HFF-Myc (cell line): Measurements from ENCODE around the gene FAAP20.

ENCODE experiments used
- DNase-seq: peaks from one replicate; pipeline ENCODE4 v3.0.0-alpha.2; 2011; ENCODE audit warnings: low read depth; ENCODE audit errors: extremely low read depth
- H3K4me3 ChIP-seq: replicated peaks from 2 replicates; pipeline ENCODE4 v1.5.1; 2011; ENCODE audit warnings: low read depth, mild to moderate bottlenecking, control low read depth, low read length
- TF ChIP-seq, protein P1 (sequence below): IDR thresholded peaks from 2 replicates; pipeline ENCODE4 v1.5.1; 2012; ENCODE audit warnings: mild to moderate bottlenecking, low read depth, low read length, control low read depth; ENCODE audit errors: missing control alignments

Gene FAAP20

DNA sequence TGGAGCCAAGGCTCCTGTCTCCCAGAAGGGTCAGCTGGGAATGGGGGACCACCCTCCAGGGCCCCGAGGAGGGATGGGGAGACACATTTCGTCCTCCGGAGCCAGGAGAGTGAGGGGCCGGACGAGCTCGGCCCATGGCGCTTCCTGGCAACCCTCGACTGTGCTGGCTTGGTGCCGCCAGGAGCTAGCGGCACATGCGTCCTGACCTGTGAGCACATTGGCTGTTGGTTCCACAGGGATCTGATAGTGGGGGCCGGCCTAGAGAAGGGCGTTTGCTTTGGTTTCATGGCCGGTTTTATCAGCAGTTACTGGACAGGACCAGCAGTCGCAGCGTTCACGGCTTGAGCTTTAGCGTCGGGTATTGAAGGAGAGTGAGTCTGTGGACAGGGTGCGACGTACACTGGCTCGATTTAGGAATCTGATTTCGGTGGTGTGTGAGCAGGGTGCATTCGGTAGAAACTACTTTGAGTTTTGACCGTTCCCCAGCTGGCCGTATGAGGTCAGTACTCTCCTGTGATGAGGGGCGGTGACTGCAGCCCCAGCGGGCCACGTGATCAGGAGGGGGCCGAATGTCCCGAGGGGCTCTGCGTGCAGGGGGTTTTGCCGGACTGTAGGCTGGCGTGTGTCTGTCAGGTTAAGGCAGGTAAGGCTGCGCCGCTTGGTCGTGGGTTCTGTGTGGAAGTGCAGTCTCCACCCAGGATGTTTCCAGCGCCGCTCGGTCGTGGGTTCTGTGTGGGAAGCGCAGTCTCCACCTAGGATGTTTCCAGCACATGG is 18.7 kb downstream of the FAAP20 start:
- no peak overlapping the region for H3K4me3 ChIP-seq
- DNase-seq: no peak
- TF ChIP-seq, protein P1, sequence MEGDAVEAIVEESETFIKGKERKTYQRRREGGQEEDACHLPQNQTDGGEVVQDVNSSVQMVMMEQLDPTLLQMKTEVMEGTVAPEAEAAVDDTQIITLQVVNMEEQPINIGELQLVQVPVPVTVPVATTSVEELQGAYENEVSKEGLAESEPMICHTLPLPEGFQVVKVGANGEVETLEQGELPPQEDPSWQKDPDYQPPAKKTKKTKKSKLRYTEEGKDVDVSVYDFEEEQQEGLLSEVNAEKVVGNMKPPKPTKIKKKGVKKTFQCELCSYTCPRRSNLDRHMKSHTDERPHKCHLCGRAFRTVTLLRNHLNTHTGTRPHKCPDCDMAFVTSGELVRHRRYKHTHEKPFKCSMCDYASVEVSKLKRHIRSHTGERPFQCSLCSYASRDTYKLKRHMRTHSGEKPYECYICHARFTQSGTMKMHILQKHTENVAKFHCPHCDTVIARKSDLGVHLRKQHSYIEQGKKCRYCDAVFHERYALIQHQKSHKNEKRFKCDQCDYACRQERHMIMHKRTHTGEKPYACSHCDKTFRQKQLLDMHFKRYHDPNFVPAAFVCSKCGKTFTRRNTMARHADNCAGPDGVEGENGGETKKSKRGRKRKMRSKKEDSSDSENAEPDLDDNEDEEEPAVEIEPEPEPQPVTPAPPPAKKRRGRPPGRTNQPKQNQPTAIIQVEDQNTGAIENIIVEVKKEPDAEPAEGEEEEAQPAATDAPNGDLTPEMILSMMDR: no peak

DNA sequence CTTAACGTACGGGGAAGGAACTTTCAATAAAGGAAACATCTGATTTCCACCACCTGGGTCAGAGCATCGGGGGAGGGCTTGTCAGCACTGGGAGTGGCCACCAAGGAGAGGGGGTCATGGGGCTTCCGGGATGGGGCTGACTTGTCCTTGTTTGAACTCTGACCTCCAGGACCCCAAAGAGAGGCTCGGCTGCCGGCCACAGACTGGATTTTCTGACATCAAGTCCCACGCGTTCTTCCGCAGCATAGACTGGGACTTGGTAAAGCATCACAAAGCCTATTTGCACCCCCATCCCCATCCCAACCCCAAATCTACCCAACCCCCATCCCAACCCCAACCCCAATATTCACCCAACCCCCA is 19.5 kb downstream of the FAAP20 start:
- DNase-seq: no peak
- TF ChIP-seq, protein P1: no peak
- peak overlapping the region; percentile 42 for H3K4me3 ChIP-seq

DNA sequence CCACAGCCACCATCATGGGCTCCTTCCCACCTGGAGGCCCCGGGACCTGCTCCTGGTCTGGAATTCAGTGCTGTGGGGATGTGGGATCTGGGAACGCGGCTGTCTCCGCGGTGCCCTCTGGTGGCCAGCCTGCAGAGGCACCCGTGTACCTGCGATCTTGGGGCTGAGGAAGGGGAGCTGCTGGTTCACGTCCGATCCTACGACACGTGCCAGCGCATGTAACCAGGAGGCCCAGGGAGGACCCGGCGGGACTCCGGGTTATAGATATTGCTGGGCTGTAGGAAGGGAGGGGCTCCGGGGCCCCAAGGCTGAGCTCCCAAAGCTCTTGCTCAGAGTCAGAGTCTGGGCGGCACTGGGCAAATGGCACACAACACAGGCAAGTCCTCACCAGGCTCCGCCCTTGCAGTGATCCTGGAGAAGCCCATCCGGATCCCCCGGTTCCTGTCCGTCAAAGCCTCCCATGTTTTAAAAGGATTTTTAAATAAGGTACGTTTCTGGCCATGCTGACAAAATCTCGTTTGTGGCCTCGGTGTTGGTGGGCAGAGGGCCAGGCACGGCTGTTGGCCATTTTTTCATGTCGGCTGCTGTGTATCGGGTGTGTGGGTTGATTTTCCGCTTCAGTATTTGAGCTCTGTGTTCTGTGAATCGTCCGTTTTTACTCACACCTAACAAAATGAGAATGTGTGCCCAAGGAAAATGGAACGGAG is 20.1 kb downstream of the FAAP20 start:
- TF ChIP-seq, protein P1: peak; percentile 98
- no peak for DNase-seq
- peak overlapping the region; percentile 42 for H3K4me3 ChIP-seq

DNA sequence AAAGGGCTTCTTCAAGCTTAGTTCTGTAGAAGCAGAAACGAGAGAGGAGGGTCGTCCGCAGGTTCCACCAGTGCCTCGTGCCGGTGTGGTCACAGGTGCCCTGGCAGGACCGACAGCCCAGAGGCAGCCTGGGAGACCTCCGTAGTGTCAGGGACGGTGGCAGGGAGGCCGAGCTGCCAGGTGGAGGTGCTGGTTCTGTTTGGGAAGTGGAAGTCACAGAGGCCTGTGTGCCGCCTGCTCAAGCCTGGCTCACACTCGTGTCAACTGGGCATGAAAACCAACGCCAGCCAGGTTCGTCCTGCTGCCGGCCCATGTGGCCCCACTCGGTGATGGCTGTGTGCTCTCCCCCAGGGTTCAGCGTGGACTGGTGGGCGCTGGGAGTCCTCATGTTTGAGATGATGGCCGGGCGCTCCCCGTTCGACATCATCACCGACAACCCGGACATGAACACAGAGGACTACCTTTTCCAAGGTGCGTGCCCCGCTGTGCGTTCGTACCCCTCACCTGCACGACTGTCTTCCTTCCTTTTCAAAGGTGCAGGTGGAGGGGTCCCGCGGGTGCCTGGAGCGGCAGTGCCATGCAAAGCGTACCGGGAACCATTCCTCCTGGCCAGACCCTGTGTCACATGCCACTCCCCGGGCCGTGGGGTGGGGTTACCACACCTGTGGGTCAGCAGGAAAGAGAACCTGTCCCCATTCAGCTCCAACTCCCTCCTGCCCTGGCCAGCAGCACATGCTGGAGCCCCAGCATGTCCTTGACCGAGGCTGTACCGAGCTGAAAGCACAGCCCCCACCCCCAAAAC is 20.8 kb downstream of the FAAP20 start:
- no peak for DNase-seq
- TF ChIP-seq, protein P1: no peak

DNA sequence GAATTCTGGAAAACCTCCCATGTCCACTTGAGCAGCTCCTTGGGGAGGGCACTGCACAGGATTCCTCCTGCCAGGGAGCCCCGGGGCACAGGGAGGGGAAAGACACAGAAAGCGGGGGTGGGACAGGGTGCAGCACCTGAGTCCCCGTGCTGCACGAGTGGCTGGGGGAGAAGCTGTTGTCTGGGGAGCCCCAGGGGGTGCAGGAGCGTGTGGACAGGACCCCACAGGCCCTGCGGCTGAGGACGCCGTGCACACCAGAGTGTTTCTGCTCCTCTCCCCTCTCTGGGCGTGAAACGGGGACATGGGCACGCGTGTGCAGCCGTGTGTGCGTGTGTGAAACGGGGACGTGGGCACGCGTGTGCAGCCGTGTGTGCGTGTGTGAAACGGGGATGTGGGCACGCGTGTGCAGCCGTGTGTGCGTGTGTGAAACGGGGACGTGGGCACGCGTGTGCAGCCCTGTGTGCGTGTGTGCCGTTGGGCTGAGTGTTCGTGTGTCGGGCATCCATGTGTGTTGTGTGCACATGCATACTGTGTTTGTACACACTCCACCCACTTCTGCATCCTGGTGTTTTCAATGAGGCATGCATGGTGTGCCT is 21.9 kb downstream of the FAAP20 start:
- no peak for DNase-seq
- TF ChIP-seq, protein P1: no peak
- no peak overlapping the region for H3K4me3 ChIP-seq

More for the DNA sequence above, 20.8 kb downstream of the FAAP20 start:
- H3K4me3 ChIP-seq: no peak overlapping the region; the same call in 1 of the 2 replicates

DNA sequence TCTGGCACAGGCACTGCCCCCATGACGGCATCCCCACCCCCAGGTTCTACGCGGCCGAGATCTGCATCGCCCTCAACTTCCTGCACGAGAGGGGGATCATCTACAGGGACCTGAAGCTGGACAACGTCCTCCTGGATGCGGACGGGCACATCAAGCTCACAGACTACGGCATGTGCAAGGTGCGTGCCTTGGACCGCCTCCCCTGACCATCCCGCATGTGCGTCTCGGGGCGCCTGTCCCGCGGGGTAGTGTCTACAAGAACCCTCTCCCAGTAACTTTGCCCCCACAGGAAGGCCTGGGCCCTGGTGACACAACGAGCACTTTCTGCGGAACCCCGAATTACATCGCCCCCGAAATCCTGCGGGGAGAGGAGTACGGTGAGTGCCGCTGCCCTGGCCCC is 22.6 kb downstream of the FAAP20 start:
- TF ChIP-seq, protein P1: no peak
- no peak overlapping the region for H3K4me3 ChIP-seq
- no peak for DNase-seq
